ENCODE results near the gene PLEKHH1. TPM values are rescaled to one million over a fixed set of nuclear protein-coding genes. Genes with fewer than 3 reads are reported as not detected.

The PLEKHH1 gene
- total and polyA plus RNA-seq, 2 experiments from 2014 or later = 14.7 to 33.9 TPM

DNA sequence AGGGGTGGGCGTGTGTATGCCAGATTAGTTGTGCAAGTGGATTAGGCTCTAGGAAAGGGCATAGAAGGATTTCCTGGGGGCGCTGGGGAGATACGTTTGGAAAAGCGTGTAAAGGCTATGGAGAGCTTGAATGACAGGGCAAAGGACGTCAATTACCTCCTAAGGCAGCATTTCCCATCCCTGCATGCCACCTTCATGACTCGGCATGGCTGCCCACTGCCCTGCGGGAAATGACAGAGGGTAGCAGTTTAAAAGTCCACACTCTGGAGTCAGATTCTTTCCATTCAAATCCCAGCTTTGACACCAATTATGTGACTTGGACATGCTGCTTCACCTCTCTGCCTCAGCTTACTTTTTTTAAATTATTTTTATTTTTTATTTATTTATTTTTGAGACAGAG lies 29.8 kb upstream of the PLEKHH1 start:
- no peaks in the 10 kb centered on the region for H3F3A ChIP-seq (replicated peaks; ENCODE audit: low read depth)
- Mint-ChIP-seq H3K4me1 (no peaks in the 10 kb centered on the region), H3K36me3 (ENCODE audit: low read depth) (no peaks in the 10 kb centered on the region), H3K27ac (no peak overlapping the region), H3K9me3 (no peaks in the 10 kb centered on the region; the same call in 2 of the 3 replicates), H3K27me3 (ENCODE audit: insufficient read depth, low read depth, poor library complexity) (peaks cover 2% of the 10 kb centered on the region), H3K4me3 (no peak overlapping the region)
- H3K79me2 ChIP-seq (replicated peaks; ENCODE audit: insufficient read depth) = no peaks in the 10 kb centered on the region
- no peak overlapping the region for H3K27ac ChIP-seq (ENCODE audit: low read depth)
- H3K9me2 ChIP-seq (ENCODE audit: insufficient read depth) = no peaks in the 10 kb centered on the region
- DNase-seq (ENCODE audit: low spot score) = no peak
- no peaks in the 10 kb centered on the region for H3K27me3 ChIP-seq (ENCODE audit: insufficient read depth)
- 0 out of 2 replicates have a peak overlapping the region, but pooled peaks have one; percentile 52 for H2AFZ ChIP-seq
- no peaks in the 10 kb centered on the region for H3K36me3 ChIP-seq (ENCODE audit: insufficient read depth)
- no peak overlapping the region for H3K4me3 ChIP-seq
- H3K4me2 ChIP-seq = no peak overlapping the region
- no peaks in the 10 kb centered on the region for H4K20me1 ChIP-seq (replicated peaks; ENCODE audit: insufficient read depth)
- no peaks in the 10 kb centered on the region for H3K4me1 ChIP-seq (ENCODE audit: insufficient read depth)
- no peak for ATAC-seq
- TF ChIP-seq ZNF114 (CRISPR knock-in tag; IDR thresholded peaks at IDR 0.05) (no peak), NANOG (IDR thresholded peaks at IDR 0.05; ENCODE audit: borderline replicate concordance) (no peak), CREB1 (CRISPR knock-in tag; IDR thresholded peaks at IDR 0.05; ENCODE audit: low read depth) (no peak)

DNA sequence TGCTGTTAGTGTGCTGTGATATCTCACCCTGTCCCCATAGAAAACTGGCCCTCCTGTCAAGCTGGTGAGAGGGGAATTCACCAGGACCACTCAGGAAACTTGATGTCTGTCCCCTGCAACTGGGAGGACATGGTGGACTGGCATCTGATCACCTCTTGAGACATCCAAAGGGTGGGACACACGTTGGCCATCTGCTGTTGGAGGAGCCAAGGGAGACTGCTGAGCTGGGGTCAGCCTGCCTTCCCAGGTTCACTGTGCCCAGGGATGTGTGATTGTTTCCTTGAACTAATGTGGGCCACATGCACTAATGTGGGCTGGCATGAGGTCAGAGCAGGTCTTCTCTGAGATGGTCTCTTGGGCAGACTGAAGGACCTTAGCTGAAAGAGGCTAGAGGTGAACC lies 27.8 kb upstream of the PLEKHH1 start:
- H3K4me3 Mint-ChIP-seq = no peak overlapping the region

More for the DNA sequence above, 27.8 kb upstream of the PLEKHH1 start:
- Histone ChIP-seq H3K36me3 (ENCODE audit: insufficient read depth) (no peaks in the 10 kb centered on the region), H3K4me1 (ENCODE audit: insufficient read depth) (no peaks in the 10 kb centered on the region), H3K4me3 (no peak overlapping the region), H3F3A (replicated peaks; ENCODE audit: low read depth) (no peaks in the 10 kb centered on the region), H3K27me3 (ENCODE audit: insufficient read depth) (no peaks in the 10 kb centered on the region), H3K4me2 (no peak overlapping the region), H4K20me1 (replicated peaks; ENCODE audit: insufficient read depth) (no peaks in the 10 kb centered on the region), H2AFZ (no peak overlapping the region), H3K27ac (ENCODE audit: low read depth) (no peak overlapping the region), H3K79me2 (replicated peaks; ENCODE audit: insufficient read depth) (no peaks in the 10 kb centered on the region), H3K9me2 (ENCODE audit: insufficient read depth) (no peaks in the 10 kb centered on the region)
- H3K9me3 Mint-ChIP-seq = no peaks in the 10 kb centered on the region; the same call in 2 of the 3 replicates
- no peaks in the 10 kb centered on the region for H3K36me3 Mint-ChIP-seq (ENCODE audit: low read depth)
- peaks cover 2% of the 10 kb centered on the region for H3K27me3 Mint-ChIP-seq (ENCODE audit: insufficient read depth, low read depth, poor library complexity)
- DNase-seq (ENCODE audit: low spot score) (no peak), ATAC-seq (no peak)
- H3K4me1 Mint-ChIP-seq = no peaks in the 10 kb centered on the region
- TF ChIP-seq, protein P1, sequence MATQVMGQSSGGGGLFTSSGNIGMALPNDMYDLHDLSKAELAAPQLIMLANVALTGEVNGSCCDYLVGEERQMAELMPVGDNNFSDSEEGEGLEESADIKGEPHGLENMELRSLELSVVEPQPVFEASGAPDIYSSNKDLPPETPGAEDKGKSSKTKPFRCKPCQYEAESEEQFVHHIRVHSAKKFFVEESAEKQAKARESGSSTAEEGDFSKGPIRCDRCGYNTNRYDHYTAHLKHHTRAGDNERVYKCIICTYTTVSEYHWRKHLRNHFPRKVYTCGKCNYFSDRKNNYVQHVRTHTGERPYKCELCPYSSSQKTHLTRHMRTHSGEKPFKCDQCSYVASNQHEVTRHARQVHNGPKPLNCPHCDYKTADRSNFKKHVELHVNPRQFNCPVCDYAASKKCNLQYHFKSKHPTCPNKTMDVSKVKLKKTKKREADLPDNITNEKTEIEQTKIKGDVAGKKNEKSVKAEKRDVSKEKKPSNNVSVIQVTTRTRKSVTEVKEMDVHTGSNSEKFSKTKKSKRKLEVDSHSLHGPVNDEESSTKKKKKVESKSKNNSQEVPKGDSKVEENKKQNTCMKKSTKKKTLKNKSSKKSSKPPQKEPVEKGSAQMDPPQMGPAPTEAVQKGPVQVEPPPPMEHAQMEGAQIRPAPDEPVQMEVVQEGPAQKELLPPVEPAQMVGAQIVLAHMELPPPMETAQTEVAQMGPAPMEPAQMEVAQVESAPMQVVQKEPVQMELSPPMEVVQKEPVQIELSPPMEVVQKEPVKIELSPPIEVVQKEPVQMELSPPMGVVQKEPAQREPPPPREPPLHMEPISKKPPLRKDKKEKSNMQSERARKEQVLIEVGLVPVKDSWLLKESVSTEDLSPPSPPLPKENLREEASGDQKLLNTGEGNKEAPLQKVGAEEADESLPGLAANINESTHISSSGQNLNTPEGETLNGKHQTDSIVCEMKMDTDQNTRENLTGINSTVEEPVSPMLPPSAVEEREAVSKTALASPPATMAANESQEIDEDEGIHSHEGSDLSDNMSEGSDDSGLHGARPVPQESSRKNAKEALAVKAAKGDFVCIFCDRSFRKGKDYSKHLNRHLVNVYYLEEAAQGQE (IDR thresholded peaks at IDR 0.05; ENCODE audit: unreplicated experiment) = no peak
- TF ChIP-seq ZNF462 (CRISPR knock-in tag; IDR thresholded peaks at IDR 0.05) (no peak), ZNF331 (CRISPR knock-in tag; IDR thresholded peaks at IDR 0.05; ENCODE audit: low read depth) (no peak), EZH2phosphoT487 (IDR thresholded peaks at IDR 0.05; ENCODE audit: unreplicated experiment) (no peak), POLR2AphosphoS5 (IDR thresholded peaks at IDR 0.05; ENCODE audit: low read depth) (no peak)
- H3K27ac Mint-ChIP-seq = no peak overlapping the region

Measured in GM23338 (cell line).